HFFc6 (cell line): ENCODE measurements around the gene PRMT2. TPM values are rescaled to one million over a fixed set of nuclear protein-coding genes. Genes with fewer than 3 reads are reported as not detected.

ENCODE experiments used
- DNase-seq: peaks from one replicate; pipeline ENCODE4 v3.0.0-alpha.2; 2018
- H3K27ac Mint-ChIP-seq: 2 replicates; pipeline ENCODE4 v1.8.0; 2020; ENCODE audit warnings: mild to moderate bottlenecking, mixed read lengths
- H3K27me3 Mint-ChIP-seq: 2 replicates; pipeline ENCODE4 v1.8.0; 2021; ENCODE audit warnings: mild to moderate bottlenecking, moderate library complexity, mixed read lengths; ENCODE audit not compliant: insufficient read depth
- H3K36me3 Mint-ChIP-seq: 2 replicates; pipeline ENCODE4 v1.8.0; 2021; ENCODE audit warnings: low read depth, mixed read lengths
- H3K4me1 Mint-ChIP-seq: 2 replicates; pipeline ENCODE4 v1.8.0; 2020; ENCODE audit warnings: low read depth, mixed read lengths
- H3K4me3 Mint-ChIP-seq: 2 replicates; pipeline ENCODE4 v1.8.0; 2020; ENCODE audit warnings: mild to moderate bottlenecking, moderate library complexity, mixed read lengths
- H3K9me3 Mint-ChIP-seq: 2 replicates; pipeline ENCODE4 v1.8.0; 2020; ENCODE audit warnings: mild to moderate bottlenecking, mixed read lengths
- CTCF ChIP-seq: fragments of 200-600 bp; sonication (generic); IDR thresholded peaks from 2 replicates; pipeline ENCODE4 v1.5.0; 2021; ENCODE audit warnings: antibody characterized with exemption, mild to moderate bottlenecking
- total RNA-seq, 6 experiments: library from RNA; stranded (reverse); fragmentation: NEBNext Ultra II Directional; extraction: Animal tissue kit (Norgen Biotek cat#: 25700); gene quantifications; 2 replicates in 1 of 6; 3 replicates in 5 of 6; pipeline ENCODE4 v1.2.3, GENCODE V29; 2021

Gene PRMT2
- total RNA-seq, 6 experiments from 2014 or later = 98.9 to 111 (median 105) TPM

DNA sequence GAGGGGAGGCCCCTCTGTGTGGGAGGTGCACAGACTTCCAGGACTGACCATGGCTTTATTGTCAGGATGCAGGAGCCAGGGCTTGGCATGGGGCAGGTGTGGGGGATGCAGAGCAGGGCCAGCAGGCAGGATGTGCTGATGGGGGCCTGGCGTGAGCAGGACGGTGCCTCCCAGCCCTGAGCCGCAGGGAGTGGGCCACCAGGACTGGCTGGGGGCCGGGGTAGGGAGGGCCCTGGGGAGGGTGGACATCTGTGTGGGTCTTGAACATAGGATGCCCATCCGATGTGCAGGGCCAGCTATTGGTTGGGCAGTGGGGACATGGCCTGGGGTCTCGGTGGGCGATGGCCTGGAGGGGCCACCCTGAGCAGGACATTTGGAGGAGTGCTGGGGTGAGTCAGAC lies 15.6 kb downstream of the PRMT2 start:
- TF ChIP-seq CTCF = no peak
- DNase-seq = no peak
- peaks cover 78% of the 10 kb centered on the region for H3K36me3 Mint-ChIP-seq
- H3K27ac Mint-ChIP-seq = no peak overlapping the region
- H3K9me3 Mint-ChIP-seq = peaks cover 23% of the 10 kb centered on the region
- no peak overlapping the region for H3K4me3 Mint-ChIP-seq
- peaks cover 1% of the 10 kb centered on the region; the same call in 1 of the 2 replicates for H3K27me3 Mint-ChIP-seq
- H3K4me1 Mint-ChIP-seq = no peaks in the 10 kb centered on the region

DNA sequence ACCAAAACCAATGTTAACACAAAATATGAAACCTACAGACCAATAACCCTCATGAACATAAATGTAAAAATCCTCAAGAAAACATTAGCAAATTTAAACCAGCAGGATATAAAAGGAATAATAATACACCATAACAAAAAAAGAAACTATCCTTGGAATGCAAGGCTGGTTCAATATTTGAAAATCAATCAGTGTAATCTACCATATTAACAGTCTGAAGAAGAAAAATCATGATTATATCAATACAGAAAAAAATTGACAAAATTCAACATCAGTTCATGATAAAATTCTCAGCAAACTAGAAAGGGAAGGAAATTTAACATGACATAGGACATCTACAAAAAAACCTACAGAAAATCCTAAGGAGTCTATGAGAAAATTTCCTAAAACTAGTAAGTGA lies 19.8 kb downstream of the PRMT2 start:
- peaks cover 1% of the 10 kb centered on the region; the same call in 1 of the 2 replicates for H3K27me3 Mint-ChIP-seq
- peaks cover 79% of the 10 kb centered on the region for H3K36me3 Mint-ChIP-seq
- H3K27ac Mint-ChIP-seq = no peak overlapping the region
- no peak overlapping the region for H3K4me3 Mint-ChIP-seq
- no peak for TF ChIP-seq CTCF
- no peaks in the 10 kb centered on the region for H3K4me1 Mint-ChIP-seq
- peaks cover 23% of the 10 kb centered on the region for H3K9me3 Mint-ChIP-seq
- DNase-seq = no peak

DNA sequence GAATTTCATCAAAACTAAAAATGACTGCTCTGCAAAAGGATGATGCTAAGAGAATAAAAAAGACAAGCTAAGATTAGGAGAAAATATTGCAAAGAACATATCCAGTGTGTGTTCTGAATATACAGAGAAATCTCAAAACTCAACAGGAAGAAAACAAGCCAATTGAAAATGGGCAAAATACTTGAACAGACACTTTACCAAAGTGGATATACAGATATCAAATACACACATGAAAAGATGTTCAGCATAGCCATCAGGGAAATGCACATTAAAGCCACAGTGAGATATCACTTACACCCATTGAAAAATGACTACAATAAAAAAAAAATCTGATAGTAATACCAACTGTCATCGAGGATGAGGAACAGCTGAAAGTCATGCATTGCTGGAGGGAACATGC lies 21.3 kb downstream of the PRMT2 start:
- H3K27ac Mint-ChIP-seq = no peak overlapping the region
- H3K9me3 Mint-ChIP-seq = peaks cover 23% of the 10 kb centered on the region
- DNase-seq = no peak
- H3K36me3 Mint-ChIP-seq = peaks cover 66% of the 10 kb centered on the region
- H3K4me3 Mint-ChIP-seq = no peak overlapping the region
- TF ChIP-seq CTCF = no peak
- H3K27me3 Mint-ChIP-seq = peaks cover 1% of the 10 kb centered on the region; the same call in 1 of the 2 replicates
- peaks cover 6% of the 10 kb centered on the region for H3K4me1 Mint-ChIP-seq

GRCh38 chr21:46660505-46660904 lies 25.0 kb downstream of the PRMT2 start:
- H3K36me3 Mint-ChIP-seq = peaks cover 38% of the 10 kb centered on the region
- no peak overlapping the region for H3K27ac Mint-ChIP-seq
- no peak for TF ChIP-seq CTCF
- H3K4me3 Mint-ChIP-seq = no peak overlapping the region
- H3K9me3 Mint-ChIP-seq = no peaks in the 10 kb centered on the region
- peaks cover 1% of the 10 kb centered on the region; the same call in 1 of the 2 replicates for H3K27me3 Mint-ChIP-seq
- H3K4me1 Mint-ChIP-seq = peaks cover 17% of the 10 kb centered on the region
- DNase-seq = no peak

- Mint-ChIP-seq H3K9me3 (no peaks in the 10 kb centered on the region), H3K27me3 (no peaks in the 10 kb centered on the region), H3K4me1 (peaks cover 17% of the 10 kb centered on the region), H3K27ac (no peak overlapping the region), H3K36me3 (peaks cover 34% of the 10 kb centered on the region), H3K4me3 (0 out of 2 replicates have a peak overlapping the region, but pooled peaks have one; percentile 26)
- peak; percentile 68 for DNase-seq
- peak; percentile 93 for TF ChIP-seq CTCF
Observed at GRCh38 chr21:46661211-46661625, 25.7 kb downstream of the PRMT2 start.
